Trophoblast cell (in vitro differentiated cells and primary cell): Measurements from ENCODE around the gene TC2N.

Experiments used
- DNase-seq, 2 donors: peaks; one replicate each; pipeline ENCODE4 v3.0.0-alpha.2; 2016
- H2AFZ ChIP-seq: 2 replicates; pipeline ENCODE4 v1.6.1; 2013; ENCODE audit warnings: low read length, moderate library complexity, mild to moderate bottlenecking; ENCODE audit not compliant: insufficient read depth, poor library complexity
- H2AK5ac ChIP-seq: 2 replicates; pipeline ENCODE4 v1.6.1; 2013; ENCODE audit warnings: mild to moderate bottlenecking, low read length
- H2BK120ac ChIP-seq: 2 replicates; pipeline ENCODE4 v1.6.1; 2013; ENCODE audit warnings: low read length, mild to moderate bottlenecking, moderate library complexity; ENCODE audit not compliant: insufficient read depth, poor library complexity
- H2BK12ac ChIP-seq: 2 replicates; pipeline ENCODE4 v1.6.1; 2013; ENCODE audit warnings: mild to moderate bottlenecking, low read length, moderate library complexity
- H2BK5ac ChIP-seq: 2 replicates; pipeline ENCODE4 v1.6.1; 2013; ENCODE audit warnings: low read length, low read depth, moderate library complexity, mild to moderate bottlenecking; ENCODE audit not compliant: poor library complexity
- H3K14ac ChIP-seq: 2 replicates; pipeline ENCODE4 v1.6.1; 2013; ENCODE audit warnings: mild to moderate bottlenecking, low read length
- H3K18ac ChIP-seq: 2 replicates; pipeline ENCODE4 v1.6.1; 2013; ENCODE audit warnings: mild to moderate bottlenecking, low read length
- H3K23ac ChIP-seq: 2 replicates; pipeline ENCODE4 v1.6.1; 2013; ENCODE audit warnings: low read length
- H3K27ac ChIP-seq: 2 replicates; pipeline ENCODE4 v1.5.1; 2013; ENCODE audit warnings: low read depth, mild to moderate bottlenecking, inconsistent platforms, low read length, moderate library complexity
- H3K27me3 ChIP-seq: 2 replicates; pipeline ENCODE4 v1.6.1; 2013; ENCODE audit warnings: inconsistent platforms, mild to moderate bottlenecking, low read length, moderate library complexity; ENCODE audit not compliant: insufficient read depth
- H3K36me3 ChIP-seq, 2 experiments: 1 replicate in 1 of 2; 2 replicates in 1 of 2; pipeline ENCODE4 v1.6.1; 2013; ENCODE audit warnings: low read length in 2 of 2, mild to moderate bottlenecking in 2 of 2, moderate library complexity in 1 of 2; ENCODE audit not compliant: insufficient read depth in 2 of 2, control insufficient read depth in 1 of 2
- H3K4ac ChIP-seq: 2 replicates; pipeline ENCODE4 v1.6.1; 2013; ENCODE audit warnings: low read depth, mild to moderate bottlenecking, low read length, moderate library complexity
- H3K4me1 ChIP-seq, 2 experiments: 1 replicate in 1 of 2; 2 replicates in 1 of 2; pipeline ENCODE4 v1.6.1; 2013; ENCODE audit warnings: low read length in 2 of 2, mild to moderate bottlenecking in 2 of 2, moderate library complexity in 1 of 2; ENCODE audit not compliant: insufficient read depth in 2 of 2, control insufficient read depth in 1 of 2
- H3K4me2 ChIP-seq: 2 replicates; pipeline ENCODE4 v1.6.1; 2013; ENCODE audit warnings: inconsistent platforms, mild to moderate bottlenecking, low read length, moderate library complexity
- H3K4me3 ChIP-seq: 2 replicates; pipeline ENCODE4 v1.5.1; 2013; ENCODE audit warnings: mild to moderate bottlenecking, low read depth, low read length, inconsistent platforms
- H3K79me1 ChIP-seq: one replicate; pipeline ENCODE4 v1.6.1; 2013; ENCODE audit warnings: low read length
- H3K79me2 ChIP-seq: 2 replicates; pipeline ENCODE4 v1.6.1; 2013; ENCODE audit warnings: low read length, mild to moderate bottlenecking; ENCODE audit not compliant: control insufficient read depth, insufficient read depth, poor library complexity
- H3K9ac ChIP-seq: 2 replicates; pipeline ENCODE4 v1.6.1; 2013; ENCODE audit warnings: mild to moderate bottlenecking, low read length
- H3K9me3 ChIP-seq: 2 replicates; pipeline ENCODE4 v1.6.1; 2013; ENCODE audit warnings: low read depth, mild to moderate bottlenecking, control low read depth, inconsistent platforms, low read length; ENCODE audit not compliant: insufficient read depth
- H4K12ac ChIP-seq: 2 replicates; pipeline ENCODE4 v1.6.1; 2013; ENCODE audit warnings: low read depth, mild to moderate bottlenecking, low read length, moderate library complexity
- H4K8ac ChIP-seq: 2 replicates; pipeline ENCODE4 v1.6.1; 2013; ENCODE audit warnings: low read depth, mild to moderate bottlenecking, low read length, moderate library complexity
- H4K91ac ChIP-seq: one replicate; pipeline ENCODE4 v1.6.1; 2013; ENCODE audit warnings: low read depth, mild to moderate bottlenecking, low read length, moderate library complexity
- WGBS: extraction: QIAGEN DNeasy Blood & Tissue Kit; methylation state at CpG from one replicate; pipeline ENCODE4 v1.1.7; 2013; ENCODE audit warnings: missing lambda C conversion rate; ENCODE audit not compliant: insufficient read length, insufficient coverage; ENCODE audit errors: extremely low coverage; 5-methylcytosine and 5-hydroxymethylcytosine counted together

TC2N gene

DNA sequence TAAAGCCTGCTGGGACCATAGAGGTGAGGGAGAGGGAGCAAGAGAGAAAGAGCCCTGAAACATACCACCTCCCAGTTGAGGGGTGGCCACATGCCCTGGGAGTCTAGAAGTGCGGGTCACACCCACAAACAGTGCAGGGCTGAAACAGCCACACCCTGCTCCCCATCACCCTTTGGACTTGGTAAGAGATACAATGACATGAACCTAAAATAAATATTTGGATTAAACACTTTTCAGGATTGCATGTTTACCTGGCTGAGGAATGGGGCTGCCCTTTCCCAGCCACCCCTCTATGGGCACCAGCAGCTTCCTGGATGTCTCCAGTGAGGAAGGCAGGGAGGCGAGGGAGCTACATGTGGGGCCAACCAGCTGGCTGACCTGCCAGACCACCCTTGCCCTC lies 39.0 kb upstream of the TC2N start:
- Histone ChIP-seq H3K9ac (no peak overlapping the region), H3K79me1 (no peaks in the 10 kb centered on the region), H2AK5ac (no peak overlapping the region), H3K4ac (no peak overlapping the region), H3K4me3 (no peak overlapping the region), H3K14ac (no peak overlapping the region), H3K4me2 (no peak overlapping the region), H3K27me3 (no peaks in the 10 kb centered on the region), H4K12ac (no peak overlapping the region), H2BK120ac (no peak overlapping the region), H3K23ac (no peak overlapping the region), H3K27ac (no peak overlapping the region), H2BK12ac (no peak overlapping the region), H3K36me3 (no peaks in the 10 kb centered on the region), H3K9me3 (no peaks in the 10 kb centered on the region), H2AFZ (no peak overlapping the region), H3K4me1 (no peaks in the 10 kb centered on the region), H2BK5ac (no peak overlapping the region), H3K79me2 (no peaks in the 10 kb centered on the region), H4K91ac (no peak overlapping the region), H3K18ac (no peak overlapping the region), H4K8ac (no peak overlapping the region)
- WGBS, result no CpG with 5 or more reads among the region's 2 CpGs
- DNase-seq, result no peak

DNA sequence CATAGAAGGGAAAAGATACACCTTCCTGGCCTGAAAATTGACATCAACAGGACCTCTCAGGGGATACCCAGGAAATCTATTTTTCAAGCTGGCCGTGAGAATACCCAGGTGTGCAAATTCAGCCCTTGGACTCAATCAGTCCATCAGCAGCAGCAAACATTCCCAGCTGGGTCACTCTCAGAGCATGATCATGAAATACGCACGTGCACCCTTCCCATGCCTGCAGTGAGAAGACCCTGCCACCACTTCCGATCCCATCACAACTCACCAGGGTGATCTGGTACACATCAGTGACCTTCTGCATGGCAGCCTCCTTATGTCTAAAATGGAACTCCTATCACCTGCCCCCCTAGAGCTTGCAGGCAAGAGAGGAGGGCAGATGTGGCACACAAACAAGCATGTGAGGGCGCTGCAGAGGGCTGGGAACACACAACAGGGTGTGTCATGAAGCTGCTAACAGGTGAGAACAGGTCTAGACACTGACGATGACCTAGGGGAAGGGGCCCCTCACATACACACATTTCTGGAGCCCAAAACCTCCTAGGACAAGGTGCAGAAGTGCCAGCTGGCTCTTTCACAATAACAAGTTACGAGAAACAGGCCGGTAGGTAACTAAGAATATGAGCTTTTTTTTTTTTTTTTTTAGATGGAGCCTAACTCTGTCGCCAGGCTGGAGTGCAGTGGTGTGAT lies 37.8 kb upstream of the TC2N start:
- H3K23ac ChIP-seq, result no peak overlapping the region
- H3K9me3 ChIP-seq, result no peaks in the 10 kb centered on the region
- no peaks in the 10 kb centered on the region for H3K79me2 ChIP-seq
- no peaks in the 10 kb centered on the region for H3K4me1 ChIP-seq
- no peak overlapping the region for H2AFZ ChIP-seq
- no peak overlapping the region for H2BK5ac ChIP-seq
- H2AK5ac ChIP-seq, result no peak overlapping the region
- no peak overlapping the region for H3K9ac ChIP-seq
- no peak overlapping the region for H4K12ac ChIP-seq
- H2BK120ac ChIP-seq, result no peak overlapping the region
- H3K4me2 ChIP-seq, result no peak overlapping the region
- no peaks in the 10 kb centered on the region for H3K79me1 ChIP-seq
- no peak overlapping the region for H3K4ac ChIP-seq
- no peak overlapping the region for H3K18ac ChIP-seq
- no peak overlapping the region for H4K8ac ChIP-seq
- no peak overlapping the region for H3K4me3 ChIP-seq
- no peaks in the 10 kb centered on the region for H3K27me3 ChIP-seq
- H2BK12ac ChIP-seq, result no peak overlapping the region
- no CpG with 5 or more reads among the region's 9 CpGs for WGBS
- H4K91ac ChIP-seq, result no peak overlapping the region
- H3K14ac ChIP-seq, result no peak overlapping the region
- no peaks in the 10 kb centered on the region for H3K36me3 ChIP-seq
- DNase-seq, result no peak
- no peak overlapping the region for H3K27ac ChIP-seq

DNA sequence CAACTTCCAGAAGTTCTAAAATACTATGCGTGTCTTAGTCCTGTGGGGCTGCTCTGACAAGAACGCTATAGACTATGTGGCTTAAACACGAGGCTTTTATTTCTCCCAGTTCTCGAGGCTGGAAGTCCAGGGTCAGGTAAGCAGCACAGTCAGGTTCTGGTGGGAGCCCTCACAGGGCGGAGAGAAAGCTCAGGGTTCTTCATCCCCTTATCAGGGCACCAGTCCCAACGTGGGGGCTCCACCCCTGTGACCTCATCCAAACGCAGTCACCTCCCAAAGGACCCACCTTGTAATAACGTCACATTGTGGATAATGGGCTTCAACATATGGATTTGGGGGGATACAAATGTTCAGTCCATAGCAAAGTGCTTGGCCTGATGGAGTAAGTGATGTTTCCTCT lies 37.1 kb upstream of the TC2N start:
- H2BK120ac ChIP-seq, result no peak overlapping the region
- no peak overlapping the region for H3K9ac ChIP-seq
- no peaks in the 10 kb centered on the region for H3K4me1 ChIP-seq
- no peak overlapping the region for H3K27ac ChIP-seq
- H4K91ac ChIP-seq, result no peak overlapping the region
- H3K18ac ChIP-seq, result no peak overlapping the region
- no peak overlapping the region for H4K12ac ChIP-seq
- H3K27me3 ChIP-seq, result no peaks in the 10 kb centered on the region
- H3K4me2 ChIP-seq, result no peak overlapping the region
- no peak overlapping the region for H2AFZ ChIP-seq
- no peak overlapping the region for H3K4me3 ChIP-seq
- no peaks in the 10 kb centered on the region for H3K79me1 ChIP-seq
- no peaks in the 10 kb centered on the region for H3K9me3 ChIP-seq
- H3K14ac ChIP-seq, result no peak overlapping the region
- H2BK5ac ChIP-seq, result no peak overlapping the region
- no peak overlapping the region for H2AK5ac ChIP-seq
- no peak overlapping the region for H2BK12ac ChIP-seq
- H3K23ac ChIP-seq, result no peak overlapping the region
- no peak for DNase-seq
- H3K4ac ChIP-seq, result no peak overlapping the region
- H3K79me2 ChIP-seq, result no peaks in the 10 kb centered on the region
- H4K8ac ChIP-seq, result no peak overlapping the region
- WGBS, result no CpG with 5 or more reads among the region's 8 CpGs
- no peaks in the 10 kb centered on the region for H3K36me3 ChIP-seq

DNA sequence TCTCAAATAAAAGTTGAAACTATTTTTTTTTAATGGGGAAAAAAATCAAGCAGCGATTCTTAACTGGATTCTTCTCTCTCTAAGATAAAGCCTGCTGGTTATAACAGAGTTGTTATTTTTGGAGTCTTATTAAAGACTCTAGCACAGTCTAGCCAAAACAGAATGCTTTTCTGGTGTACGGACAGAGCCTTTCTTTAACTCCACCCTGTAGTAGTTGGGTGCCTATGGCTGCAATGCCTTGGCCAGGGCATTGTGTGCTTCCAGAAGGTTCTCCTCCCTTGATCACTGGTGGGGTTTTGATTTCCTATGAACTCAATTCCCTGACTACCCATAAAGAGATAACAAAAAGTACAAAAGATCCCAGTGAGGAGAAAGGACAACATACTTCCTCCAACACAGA lies 35.7 kb upstream of the TC2N start:
- Histone ChIP-seq H3K4me1 (no peaks in the 10 kb centered on the region), H2AK5ac (no peak overlapping the region), H3K79me2 (no peaks in the 10 kb centered on the region), H3K14ac (no peak overlapping the region), H2BK5ac (no peak overlapping the region), H4K91ac (no peak overlapping the region), H2AFZ (no peak overlapping the region), H3K9ac (no peak overlapping the region), H3K4me3 (no peak overlapping the region), H3K79me1 (no peaks in the 10 kb centered on the region), H2BK120ac (no peak overlapping the region), H3K27ac (no peak overlapping the region), H4K12ac (no peak overlapping the region), H3K23ac (no peak overlapping the region), H3K9me3 (no peaks in the 10 kb centered on the region), H3K36me3 (no peaks in the 10 kb centered on the region), H3K27me3 (no peaks in the 10 kb centered on the region), H3K4me2 (no peak overlapping the region), H3K4ac (no peak overlapping the region), H3K18ac (no peak overlapping the region), H2BK12ac (no peak overlapping the region), H4K8ac (no peak overlapping the region)
- no CpG with 5 or more reads among the region's 2 CpGs for WGBS
- no peak for DNase-seq
